ENCODE data around the gene DIS3L2.
"Not testable (repeated sequence)": the region's sequence is repeated elsewhere in the genome, so short reads cannot be mapped to it uniquely, and the experiment has no call there.

DIS3L2 gene

GRCh38 chr2:232006253-232006652, 44.7 kb downstream of the DIS3L2 start:
- no peak overlapping the region for H3K4me3 ChIP-seq (ENCODE audit: low read depth, low read length)

GRCh38 chr2:232008907-232009638, 47.6 kb downstream of the DIS3L2 start:
- H3K4me3 ChIP-seq (ENCODE audit: low read depth, low read length), result no peak overlapping the region

- H3K4me3 ChIP-seq (ENCODE audit: low read depth, low read length), result no peak overlapping the region
Observed at GRCh38 chr2:232009639-232010274, 48.2 kb downstream of the DIS3L2 start.

GRCh38 chr2:232013701-232014353, 52.3 kb downstream of the DIS3L2 start:
- no peak overlapping the region for H3K4me3 ChIP-seq (ENCODE audit: low read depth, low read length)

GRCh38 chr2:232014681-232015080, 53.2 kb downstream of the DIS3L2 start:
- H3K4me3 ChIP-seq (ENCODE audit: low read depth, low read length), result no peak overlapping the region

GRCh38 chr2:232018181-232018580, 56.7 kb downstream of the DIS3L2 start:
- H3K4me3 ChIP-seq (ENCODE audit: low read depth, low read length), result no peak overlapping the region

GRCh38 chr2:232022718-232023117, 61.2 kb downstream of the DIS3L2 start:
- no peak overlapping the region for H3K4me3 ChIP-seq (ENCODE audit: low read depth, low read length)

- H3K4me3 ChIP-seq (ENCODE audit: low read depth, low read length), result no peak overlapping the region
Observed at GRCh38 chr2:232023426-232023825, 61.9 kb downstream of the DIS3L2 start.

GRCh38 chr2:232024457-232024856, 62.9 kb downstream of the DIS3L2 start:
- no peak overlapping the region for H3K4me3 ChIP-seq (ENCODE audit: low read depth, low read length)

- no peak overlapping the region for H3K4me3 ChIP-seq (ENCODE audit: low read depth, low read length)
Observed at GRCh38 chr2:232026910-232027309, 65.4 kb downstream of the DIS3L2 start.

GRCh38 chr2:232027530-232027929, 66.0 kb downstream of the DIS3L2 start:
- H3K4me3 ChIP-seq (ENCODE audit: low read depth, low read length), result no peak overlapping the region

- no peak overlapping the region for H3K4me3 ChIP-seq (ENCODE audit: low read depth, low read length)
Observed at GRCh38 chr2:232028071-232028470, 66.6 kb downstream of the DIS3L2 start.

- H3K4me3 ChIP-seq (ENCODE audit: low read depth, low read length), result no peak overlapping the region
Observed at GRCh38 chr2:232028631-232029030, 67.1 kb downstream of the DIS3L2 start.

- no peak overlapping the region for H3K4me3 ChIP-seq (ENCODE audit: low read depth, low read length)
Observed at GRCh38 chr2:232029346-232029745, 67.8 kb downstream of the DIS3L2 start.

- H3K4me3 ChIP-seq (ENCODE audit: low read depth, low read length), result no peak overlapping the region
Observed at GRCh38 chr2:232030229-232030628, 68.7 kb downstream of the DIS3L2 start.

- H3K4me3 ChIP-seq (ENCODE audit: low read depth, low read length), result not testable (repeated sequence)
Observed at GRCh38 chr2:232035292-232035691, 73.8 kb downstream of the DIS3L2 start.

- H3K4me3 ChIP-seq (ENCODE audit: low read depth, low read length), result not testable (repeated sequence)
Observed at GRCh38 chr2:232036876-232037275, 75.4 kb downstream of the DIS3L2 start.

- no peak overlapping the region for H3K4me3 ChIP-seq (ENCODE audit: low read depth, low read length)
Observed at GRCh38 chr2:232038251-232038880, 76.9 kb downstream of the DIS3L2 start.

- H3K4me3 ChIP-seq (ENCODE audit: low read depth, low read length), result no peak overlapping the region
Observed at GRCh38 chr2:232038881-232039485, 77.5 kb downstream of the DIS3L2 start.

GRCh38 chr2:232042911-232043574, 81.5 kb downstream of the DIS3L2 start:
- H3K4me3 ChIP-seq (ENCODE audit: low read depth, low read length), result no peak overlapping the region

- H3K4me3 ChIP-seq (ENCODE audit: low read depth, low read length), result no peak overlapping the region
Observed at GRCh38 chr2:232043966-232044365, 82.5 kb downstream of the DIS3L2 start.

All from iPS-11a (cell line).